Uterus (tissue), 4 donors: ENCODE results near the gene TEKT2. TPM values are rescaled to one million over a fixed set of nuclear protein-coding genes. Genes with fewer than 3 reads are reported as not detected.

Experiments used
- DNase-seq, 2 donors: peaks; one replicate each; pipeline ENCODE4 v3.0.0-alpha.2; 2019 to 2020
- H3K27ac ChIP-seq, 2 donors: fragments of 200-600 bp; sonication (generic); 1 replicate in 1 of 2; 2 replicates in 1 of 2; pipeline ENCODE4 v1.5.1; 2016 to 2018
- H3K27me3 ChIP-seq, 2 donors: fragments of 200-600 bp; sonication (generic); one replicate each; pipeline ENCODE4 v1.5.1; 2018 to 2019; ENCODE audit warnings: control low read depth in 1 of 2
- H3K36me3 ChIP-seq, 2 donors: fragments of 200-600 bp; sonication (generic); one replicate each; pipeline ENCODE4 v1.5.1; 2019; ENCODE audit warnings: control low read depth in 1 of 2
- H3K4me1 ChIP-seq, 2 donors: fragments of 200-600 bp; sonication (generic); one replicate each; pipeline ENCODE4 v1.5.1; 2018 to 2019; ENCODE audit warnings: control low read depth in 1 of 2
- H3K4me3 ChIP-seq, 2 donors: fragments of 200-600 bp; sonication (generic); 1 replicate in 1 of 2; 2 replicates in 1 of 2; pipeline ENCODE4 v1.5.1; 2018 to 2019; ENCODE audit warnings: mild to moderate bottlenecking in 1 of 2
- H3K9me3 ChIP-seq, 2 donors: fragments of 200-600 bp; sonication (generic); one replicate each; pipeline ENCODE4 v1.5.1; 2019; ENCODE audit warnings: control low read depth in 1 of 2
- POLR2A ChIP-seq, 2 donors: fragments of 450-650 bp; IDR thresholded peaks; one replicate each; pipeline ENCODE4 v1.6.1; 2016; ENCODE audit warnings: antibody characterized with exemption in 2 of 2, mild to moderate bottlenecking in 1 of 2, moderate library complexity in 1 of 2
- intact Hi-C: fragments of 100-400 bp; cut with DNase I; formaldehyde crosslinking; loops from one replicate; pipeline ENCODE4 v1.15.1; 2023; ENCODE audit warnings: low total_unique reads
- total RNA-seq, 4 donors: library from RNA; depleted of rRNA in 3 of 4; stranded (reverse); fragments of >200 nt in 3 of 4; gene quantifications; one replicate each; pipeline versions ENCODE4 v1.1.0 to v1.2.4, GENCODE V29; 2014 to 2023
- TF ChIP-seq, protein P1 (sequence below), 4 experiments: fragments of 200-600 bp in 2 of 4; fragments of 450-650 bp in 2 of 4; sonication (generic) in 2 of 4; IDR thresholded peaks; one replicate each; pipeline ENCODE4 v1.5.1; 2016 to 2019; ENCODE audit warnings: antibody characterized with exemption in 4 of 4, mild to moderate bottlenecking in 2 of 4, moderate library complexity in 1 of 4
- donor health status: DM: yes; HTN: yes; CAD: no.

Gene TEKT2
- total RNA-seq, 4 donors from 2014 or later = 0.77 to 7.5 (median 1.2) TPM; not detected in 1

DNA sequence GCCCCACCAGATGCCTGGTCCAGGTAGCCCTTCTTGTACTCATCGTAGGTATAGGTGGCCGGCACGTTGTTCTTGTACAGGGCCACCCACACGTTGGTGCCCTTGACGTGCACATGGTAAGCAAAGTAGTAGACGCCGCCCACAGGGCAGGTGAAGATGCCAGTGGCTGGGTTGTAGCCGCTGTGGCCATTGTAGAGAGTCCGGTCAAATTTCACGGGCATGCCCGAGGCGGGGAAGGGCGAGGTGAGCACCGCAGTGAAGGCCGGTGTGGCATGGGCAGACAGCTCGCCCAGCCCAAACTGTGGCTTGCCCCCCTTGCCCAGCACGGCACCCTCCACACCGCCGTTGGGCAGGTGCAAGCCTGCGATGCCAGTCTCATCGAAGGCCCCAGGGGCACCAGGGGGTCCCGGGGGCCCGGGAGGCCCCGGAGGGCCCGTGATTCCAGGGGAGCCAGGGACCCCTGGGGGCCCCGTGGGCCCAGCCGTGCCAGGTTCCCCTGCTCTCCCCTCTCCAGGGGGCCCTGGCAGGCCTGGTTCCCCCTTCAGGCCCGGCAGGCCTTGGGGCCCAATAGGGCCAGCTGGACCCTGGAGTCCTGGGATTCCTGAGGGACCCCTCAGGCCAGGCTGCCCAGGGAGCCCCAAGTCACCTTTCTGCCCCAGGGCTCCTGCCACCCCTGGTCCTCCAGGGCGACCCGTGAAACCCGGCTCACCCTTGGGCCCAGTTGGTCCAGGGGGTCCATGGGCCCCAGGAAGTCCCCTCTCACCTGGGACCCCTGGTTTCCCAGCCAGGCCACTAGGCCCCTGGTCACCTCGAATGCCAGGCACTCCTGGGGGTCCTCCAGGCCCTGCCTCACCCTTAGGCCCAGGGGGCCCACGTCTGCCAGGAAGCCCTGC, 14.0 kb downstream of the TEKT2 start:
- H3K9me3 ChIP-seq = no peaks in the 10 kb centered on the region
- H3K4me3 ChIP-seq = no peak overlapping the region
- TF ChIP-seq, protein P1, sequence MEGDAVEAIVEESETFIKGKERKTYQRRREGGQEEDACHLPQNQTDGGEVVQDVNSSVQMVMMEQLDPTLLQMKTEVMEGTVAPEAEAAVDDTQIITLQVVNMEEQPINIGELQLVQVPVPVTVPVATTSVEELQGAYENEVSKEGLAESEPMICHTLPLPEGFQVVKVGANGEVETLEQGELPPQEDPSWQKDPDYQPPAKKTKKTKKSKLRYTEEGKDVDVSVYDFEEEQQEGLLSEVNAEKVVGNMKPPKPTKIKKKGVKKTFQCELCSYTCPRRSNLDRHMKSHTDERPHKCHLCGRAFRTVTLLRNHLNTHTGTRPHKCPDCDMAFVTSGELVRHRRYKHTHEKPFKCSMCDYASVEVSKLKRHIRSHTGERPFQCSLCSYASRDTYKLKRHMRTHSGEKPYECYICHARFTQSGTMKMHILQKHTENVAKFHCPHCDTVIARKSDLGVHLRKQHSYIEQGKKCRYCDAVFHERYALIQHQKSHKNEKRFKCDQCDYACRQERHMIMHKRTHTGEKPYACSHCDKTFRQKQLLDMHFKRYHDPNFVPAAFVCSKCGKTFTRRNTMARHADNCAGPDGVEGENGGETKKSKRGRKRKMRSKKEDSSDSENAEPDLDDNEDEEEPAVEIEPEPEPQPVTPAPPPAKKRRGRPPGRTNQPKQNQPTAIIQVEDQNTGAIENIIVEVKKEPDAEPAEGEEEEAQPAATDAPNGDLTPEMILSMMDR (IDR thresholded peaks at IDR 0.05) = no peak
- TF ChIP-seq POLR2A (IDR thresholded peaks at IDR 0.05) = no peak
- intact Hi-C loops = loop anchor here (2.0 to 10.0 kb wide), 2 partner anchors 37 to 87 kb away; no protein-coding TSS in a partner anchor
- no peaks in the 10 kb centered on the region for H3K4me1 ChIP-seq
- H3K36me3 ChIP-seq = no peaks in the 10 kb centered on the region
- no peak overlapping the region for H3K27ac ChIP-seq
- no peak for DNase-seq
- H3K27me3 ChIP-seq = no peaks in the 10 kb centered on the region

- TF ChIP-seq POLR2A (IDR thresholded peaks at IDR 0.05) = no peak
- TF ChIP-seq, protein P1 (IDR thresholded peaks at IDR 0.05) = no peak
- Histone ChIP-seq H3K4me3 (no peak overlapping the region), H3K36me3 (no peaks in the 10 kb centered on the region), H3K27ac (no peak overlapping the region), H3K4me1 (no peaks in the 10 kb centered on the region), H3K27me3 (no peaks in the 10 kb centered on the region), H3K9me3 (no peaks in the 10 kb centered on the region)
- intact Hi-C loops = loop anchor here (2.0 to 10.0 kb wide), 2 partner anchors 36 to 86 kb away; no protein-coding TSS in a partner anchor
- no peak for DNase-seq
These were observed 14.9 kb downstream of the TEKT2 start for GRCh38 chr1:36098650-36099365.

- peak in 1 of 2 donors; percentile 19 for TF ChIP-seq POLR2A (IDR thresholded peaks at IDR 0.05)
- TF ChIP-seq, protein P1 (IDR thresholded peaks at IDR 0.05) = peak; percentile 81 to 91 (median 86)
- Histone ChIP-seq H3K27ac (no peak overlapping the region), H3K4me3 (no peak overlapping the region), H3K9me3 (no peaks in the 10 kb centered on the region), H3K36me3 (no peaks in the 10 kb centered on the region), H3K27me3 (no peaks in the 10 kb centered on the region), H3K4me1 (no peaks in the 10 kb centered on the region)
- intact Hi-C loops = loop anchor here (2.0 to 10.0 kb wide), 2 partner anchors 35 to 85 kb away; no protein-coding TSS in a partner anchor
- peak; percentile 73 to 78 for DNase-seq
These were observed 15.9 kb downstream of the TEKT2 start for GRCh38 chr1:36099681-36100341.

DNA sequence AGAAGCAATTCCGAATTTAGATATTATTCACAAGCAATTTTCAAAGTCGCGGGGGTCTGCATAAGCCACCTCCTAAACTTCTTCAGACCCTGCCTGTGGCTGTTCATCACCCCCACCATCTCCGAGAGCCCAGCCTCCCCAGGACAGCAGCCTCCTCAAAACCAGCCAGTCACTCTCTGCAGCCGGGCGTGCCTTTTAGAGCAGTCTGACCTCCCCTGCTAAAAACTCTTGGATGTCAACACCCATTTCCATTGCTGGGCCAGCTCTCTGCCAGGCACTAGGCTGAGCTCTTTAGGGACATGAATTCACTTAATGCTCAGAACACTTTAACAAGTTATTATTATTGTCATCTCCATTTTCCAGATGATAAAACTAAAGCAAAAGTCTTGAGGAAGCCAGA, 16.5 kb downstream of the TEKT2 start:
- H3K36me3 ChIP-seq = no peaks in the 10 kb centered on the region
- no peak overlapping the region for H3K4me3 ChIP-seq
- no peak for TF ChIP-seq POLR2A (IDR thresholded peaks at IDR 0.05)
- TF ChIP-seq, protein P1 (IDR thresholded peaks at IDR 0.05) = no peak
- no peaks in the 10 kb centered on the region for H3K27me3 ChIP-seq
- no peak for DNase-seq
- H3K27ac ChIP-seq = no peak overlapping the region
- no peaks in the 10 kb centered on the region for H3K9me3 ChIP-seq
- intact Hi-C loops = no loop called here
- H3K4me1 ChIP-seq = no peaks in the 10 kb centered on the region
